K562 (cell line): Measurements from ENCODE around the gene ELF5.

ENCODE experiments used
- NR2C2 ChIP-seq, 2 experiments: fragments of 200-800 bp in 1 of 2; sonication (Bioruptor generic) in 1 of 2; sonication (generic) in 1 of 2; formaldehyde crosslinking in 1 of 2; IDR thresholded peaks; 2 replicates each; pipeline versions ENCODE4 v1.6.1 to v1.8.0; 2016 to 2022; ENCODE audit warnings: mild to moderate bottlenecking in 1 of 2, missing compliant biosample characterization in 1 of 2, missing genetic modification characterization in 1 of 2, missing genetic modification reagents in 1 of 2
- PHB2 ChIP-seq: fragments of 450-650 bp; IDR thresholded peaks from 2 replicates; pipeline ENCODE4 v1.6.1; 2017; ENCODE audit warnings: low read depth

DNA sequence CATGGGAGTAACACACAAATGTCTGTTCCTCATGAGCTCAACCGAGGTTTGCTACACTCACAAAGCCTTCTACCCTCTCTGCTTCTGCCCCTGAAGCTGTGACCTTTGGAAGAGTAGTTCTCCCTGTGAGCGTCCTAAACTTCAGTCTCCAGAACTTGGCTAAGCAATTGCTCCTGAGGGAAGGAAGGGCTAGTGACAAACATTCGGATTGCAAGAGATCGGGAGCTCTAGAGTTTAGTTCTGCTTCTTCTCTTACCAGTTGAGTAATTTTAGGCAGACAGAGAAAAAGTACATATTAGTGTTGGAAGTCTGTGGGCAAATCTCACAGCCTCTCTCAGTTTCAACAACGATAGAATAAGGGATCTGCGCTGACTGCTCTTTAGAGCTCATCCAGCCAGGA, 27.3 kb upstream of the ELF5 start:
- TF ChIP-seq PHB2 (no peak), NR2C2 (CRISPR knock-in tag; IDR thresholded peaks at IDR 0.05) (no peak), NR2C2 (tag; IDR thresholded peaks at IDR 0.05) (no peak)
